OCI-LY3 (cell line): ENCODE data around the gene TMEM42.

Source experiments
- H2AFZ ChIP-seq: fragments of 200-600, 300-600 bp; shearing (Covaris generic); 2 replicates; pipeline ENCODE4 v1.6.0; 2014; ENCODE audit warnings: antibody characterized with exemption, low read depth, low read length
- H3K27ac ChIP-seq: fragments of 200-600, 300-600 bp; sonication (generic); 2 replicates; pipeline ENCODE4 v1.5.1; 2014; ENCODE audit warnings: mild to moderate bottlenecking, low read length, moderate library complexity, mixed read lengths
- H3K27me3 ChIP-seq: fragments of 200-600, 300-600 bp; sonication (generic); 2 replicates; pipeline ENCODE4 v1.6.1; 2014; ENCODE audit warnings: low read depth, low read length, mixed read lengths
- H3K36me3 ChIP-seq: fragments of 200-600, 300-600 bp; sonication (generic); replicated peaks from 2 replicates; pipeline ENCODE3; 2014; ENCODE audit warnings: low read depth, low read length, mixed read lengths
- H3K4me1 ChIP-seq: fragments of 300-600, 200-600 bp; sonication (generic); 2 replicates; pipeline ENCODE4 v1.6.1; 2014; ENCODE audit warnings: low read length, mixed read lengths
- H3K4me2 ChIP-seq: fragments of 200-600, 300-600 bp; sonication (generic); 2 replicates; pipeline ENCODE4 v1.6.1; 2014; ENCODE audit warnings: low read length, mixed read lengths
- H3K4me3 ChIP-seq: fragments of 300-600, 200-600 bp; sonication (generic); 2 replicates; pipeline ENCODE4 v1.5.1; 2014; ENCODE audit warnings: antibody characterized with exemption, mild to moderate bottlenecking, low read length, moderate library complexity
- H3K79me2 ChIP-seq: fragments of 300-600, 200-600 bp; shearing (Covaris generic); 2 replicates; pipeline ENCODE4 v1.6.1; 2014; ENCODE audit warnings: mild to moderate bottlenecking, low read length, mixed read lengths
- H3K9ac ChIP-seq: fragments of 300-600, 200-600 bp; shearing (Covaris generic); 2 replicates; pipeline ENCODE4 v1.6.0; 2014; ENCODE audit warnings: mild to moderate bottlenecking, low read length, moderate library complexity
- H3K9me3 ChIP-seq: fragments of 200-600, 300-600 bp; shearing (Covaris generic); 2 replicates; pipeline ENCODE4 v1.6.1; 2014; ENCODE audit warnings: low read length, mixed read lengths; ENCODE audit not compliant: insufficient read depth
- H4K20me1 ChIP-seq: fragments of 200-600, 300-600 bp; sonication (generic); 2 replicates; pipeline ENCODE4 v1.6.1; 2016; ENCODE audit warnings: low read length, mixed read lengths; ENCODE audit not compliant: insufficient read depth
- EZH2phosphoT487 ChIP-seq: fragments of 200-600 bp; shearing (Covaris generic); IDR thresholded peaks from 2 replicates; pipeline ENCODE4 v1.6.1; 2018; ENCODE audit warnings: antibody characterized with exemption, mixed run types, low read depth
- TF ChIP-seq, protein P1 (sequence below): fragments of 200-600, 300-600 bp; sonication (generic); IDR thresholded peaks from 2 replicates; pipeline ENCODE4 v1.5.1; 2014; ENCODE audit warnings: antibody characterized with exemption, low read length, low read depth

Gene TMEM42

GRCh38 chr3:44875596-44875995 lies 13.9 kb downstream of the TMEM42 start:
- no peaks in the 10 kb centered on the region for H3K4me1 ChIP-seq
- H3K27ac ChIP-seq: no peak overlapping the region
- no peaks in the 10 kb centered on the region for H4K20me1 ChIP-seq
- H3K4me3 ChIP-seq: no peak overlapping the region
- H3K9me3 ChIP-seq: no peaks in the 10 kb centered on the region
- no peak overlapping the region for H2AFZ ChIP-seq
- no peaks in the 10 kb centered on the region for H3K36me3 ChIP-seq
- no peak overlapping the region for H3K4me2 ChIP-seq
- no peak for TF ChIP-seq EZH2phosphoT487
- TF ChIP-seq, protein P1, sequence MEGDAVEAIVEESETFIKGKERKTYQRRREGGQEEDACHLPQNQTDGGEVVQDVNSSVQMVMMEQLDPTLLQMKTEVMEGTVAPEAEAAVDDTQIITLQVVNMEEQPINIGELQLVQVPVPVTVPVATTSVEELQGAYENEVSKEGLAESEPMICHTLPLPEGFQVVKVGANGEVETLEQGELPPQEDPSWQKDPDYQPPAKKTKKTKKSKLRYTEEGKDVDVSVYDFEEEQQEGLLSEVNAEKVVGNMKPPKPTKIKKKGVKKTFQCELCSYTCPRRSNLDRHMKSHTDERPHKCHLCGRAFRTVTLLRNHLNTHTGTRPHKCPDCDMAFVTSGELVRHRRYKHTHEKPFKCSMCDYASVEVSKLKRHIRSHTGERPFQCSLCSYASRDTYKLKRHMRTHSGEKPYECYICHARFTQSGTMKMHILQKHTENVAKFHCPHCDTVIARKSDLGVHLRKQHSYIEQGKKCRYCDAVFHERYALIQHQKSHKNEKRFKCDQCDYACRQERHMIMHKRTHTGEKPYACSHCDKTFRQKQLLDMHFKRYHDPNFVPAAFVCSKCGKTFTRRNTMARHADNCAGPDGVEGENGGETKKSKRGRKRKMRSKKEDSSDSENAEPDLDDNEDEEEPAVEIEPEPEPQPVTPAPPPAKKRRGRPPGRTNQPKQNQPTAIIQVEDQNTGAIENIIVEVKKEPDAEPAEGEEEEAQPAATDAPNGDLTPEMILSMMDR: no peak
- H3K27me3 ChIP-seq: no peaks in the 10 kb centered on the region
- no peak overlapping the region for H3K9ac ChIP-seq
- no peaks in the 10 kb centered on the region for H3K79me2 ChIP-seq

GRCh38 chr3:44877333-44877732 lies 15.6 kb downstream of the TMEM42 start:
- Histone ChIP-seq H3K4me2 (no peak overlapping the region), H3K27ac (no peak overlapping the region), H3K4me3 (no peak overlapping the region), H4K20me1 (no peaks in the 10 kb centered on the region), H2AFZ (no peak overlapping the region), H3K36me3 (no peaks in the 10 kb centered on the region), H3K79me2 (no peaks in the 10 kb centered on the region), H3K4me1 (no peaks in the 10 kb centered on the region), H3K27me3 (no peaks in the 10 kb centered on the region), H3K9me3 (no peaks in the 10 kb centered on the region), H3K9ac (no peak overlapping the region)
- TF ChIP-seq, protein P1: no peak
- TF ChIP-seq EZH2phosphoT487: no peak

- Histone ChIP-seq H3K9me3 (no peaks in the 10 kb centered on the region), H3K4me3 (no peak overlapping the region), H3K4me2 (no peak overlapping the region), H3K36me3 (no peaks in the 10 kb centered on the region), H3K27me3 (peaks cover 7% of the 10 kb centered on the region; the same call in 1 of the 2 replicates), H2AFZ (no peak overlapping the region), H3K9ac (no peak overlapping the region), H3K79me2 (no peaks in the 10 kb centered on the region), H3K4me1 (no peaks in the 10 kb centered on the region), H4K20me1 (no peaks in the 10 kb centered on the region), H3K27ac (no peak overlapping the region)
- no peak for TF ChIP-seq EZH2phosphoT487
- TF ChIP-seq, protein P1: no peak
Observed at GRCh38 chr3:44880284-44880683, 18.6 kb downstream of the TMEM42 start.

DNA sequence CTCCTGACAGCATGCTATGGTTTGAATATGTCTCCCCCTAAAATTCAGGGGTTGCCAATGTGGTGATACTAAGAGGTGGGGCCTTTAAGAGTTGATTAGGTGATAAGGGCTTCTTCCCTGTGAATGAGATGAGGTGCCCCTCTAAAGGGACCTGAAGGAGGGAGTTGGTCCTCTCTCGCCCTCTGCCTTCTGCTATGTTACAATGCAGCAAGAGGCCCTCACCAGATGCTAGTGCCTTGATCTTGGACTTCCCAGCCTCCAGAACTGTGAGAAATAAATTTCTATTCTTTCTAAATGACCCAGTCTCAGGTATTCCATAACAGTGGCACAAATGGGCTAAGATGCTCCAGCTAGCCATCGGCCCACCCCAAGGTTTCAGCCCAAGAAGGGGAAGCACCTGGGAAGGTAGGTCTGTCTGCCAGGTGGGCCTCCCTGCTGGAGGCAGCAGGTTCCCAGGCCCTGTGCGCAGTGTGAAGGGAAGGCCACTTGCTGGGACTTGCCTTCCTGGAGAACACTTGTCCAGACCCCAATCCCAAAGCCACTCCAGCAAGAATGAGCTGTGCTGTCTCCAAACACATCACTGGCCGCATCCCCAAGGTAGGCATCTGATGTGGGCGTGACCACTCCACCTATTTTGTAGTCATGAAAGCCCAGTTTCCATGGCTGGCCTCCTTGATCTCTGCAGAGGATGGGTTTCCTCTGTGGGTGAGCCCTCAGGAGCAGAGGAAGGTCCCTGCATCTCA lies 21.7 kb downstream of the TMEM42 start:
- TF ChIP-seq EZH2phosphoT487: no peak
- TF ChIP-seq, protein P1: peak; percentile 30
- Histone ChIP-seq H3K79me2 (no peaks in the 10 kb centered on the region), H3K4me1 (no peaks in the 10 kb centered on the region), H3K9me3 (no peaks in the 10 kb centered on the region), H2AFZ (no peak overlapping the region), H4K20me1 (no peaks in the 10 kb centered on the region), H3K27ac (no peak overlapping the region), H3K9ac (no peak overlapping the region), H3K4me3 (no peak overlapping the region), H3K4me2 (no peak overlapping the region), H3K27me3 (peaks cover 10% of the 10 kb centered on the region; the same call in 1 of the 2 replicates), H3K36me3 (no peaks in the 10 kb centered on the region)
